ENCODE results near the gene OASL.
A peak's percentile ranks its signal among the peaks of the same experiment; 100 is the strongest.
"Not testable (repeated sequence)": the region's sequence is repeated elsewhere in the genome, so short reads cannot be mapped to it uniquely, and the experiment has no call there.

OASL gene

GRCh38 chr12:121038861-121039668 lies at the start of gene OASL:
Gene OASL, minus strand, starts transcription at chr12:121039246. Its CDS starts 275 bp downstream, at chr12:121038971.
- DNase-seq (ENCODE audit: low read depth): peak; percentile 40

GRCh38 chr12:121088195-121088585 lies 49.1 kb upstream of the OASL start:
- no peak for DNase-seq (ENCODE audit: low read depth)

DNA sequence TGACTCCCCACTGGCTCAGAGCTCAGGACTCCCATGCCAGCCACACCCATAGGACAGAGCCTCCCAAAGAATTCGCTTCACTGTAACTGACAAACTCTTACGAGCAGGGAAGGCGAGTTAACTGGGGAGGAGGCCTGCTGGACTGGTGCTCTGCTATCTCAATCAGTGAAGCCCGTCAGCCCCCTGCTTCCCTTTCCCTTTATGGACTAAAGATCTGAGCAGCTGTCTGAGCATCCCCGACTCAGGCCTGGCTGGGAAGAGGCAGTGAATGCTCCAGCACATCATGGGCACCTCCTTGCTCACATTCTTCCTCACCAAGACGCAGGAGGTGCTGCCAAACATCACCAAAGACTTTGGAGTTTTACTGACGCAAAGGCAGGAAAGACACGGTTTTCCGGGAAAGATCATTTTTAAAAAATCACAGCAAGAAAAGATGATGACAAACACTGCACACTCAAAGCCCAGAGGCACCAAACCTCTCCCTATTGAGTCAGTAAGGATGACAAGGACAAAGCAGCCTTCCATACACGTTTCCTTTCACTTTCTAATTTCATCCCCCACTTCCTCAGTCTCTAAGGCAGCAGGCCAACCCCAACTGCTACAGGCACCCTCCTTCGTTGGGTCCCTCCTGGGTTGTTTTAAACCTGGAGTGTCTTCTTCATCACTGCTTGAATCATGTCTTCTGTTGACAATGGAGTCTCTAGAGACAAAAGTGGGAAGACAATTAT lies 48.6 kb upstream of the OASL start:
- DNase-seq (ENCODE audit: low read depth): peak; percentile 19

GRCh38 chr12:121086781-121087295 lies 47.8 kb upstream of the OASL start:
- no peak for DNase-seq (ENCODE audit: low read depth)

DNA sequence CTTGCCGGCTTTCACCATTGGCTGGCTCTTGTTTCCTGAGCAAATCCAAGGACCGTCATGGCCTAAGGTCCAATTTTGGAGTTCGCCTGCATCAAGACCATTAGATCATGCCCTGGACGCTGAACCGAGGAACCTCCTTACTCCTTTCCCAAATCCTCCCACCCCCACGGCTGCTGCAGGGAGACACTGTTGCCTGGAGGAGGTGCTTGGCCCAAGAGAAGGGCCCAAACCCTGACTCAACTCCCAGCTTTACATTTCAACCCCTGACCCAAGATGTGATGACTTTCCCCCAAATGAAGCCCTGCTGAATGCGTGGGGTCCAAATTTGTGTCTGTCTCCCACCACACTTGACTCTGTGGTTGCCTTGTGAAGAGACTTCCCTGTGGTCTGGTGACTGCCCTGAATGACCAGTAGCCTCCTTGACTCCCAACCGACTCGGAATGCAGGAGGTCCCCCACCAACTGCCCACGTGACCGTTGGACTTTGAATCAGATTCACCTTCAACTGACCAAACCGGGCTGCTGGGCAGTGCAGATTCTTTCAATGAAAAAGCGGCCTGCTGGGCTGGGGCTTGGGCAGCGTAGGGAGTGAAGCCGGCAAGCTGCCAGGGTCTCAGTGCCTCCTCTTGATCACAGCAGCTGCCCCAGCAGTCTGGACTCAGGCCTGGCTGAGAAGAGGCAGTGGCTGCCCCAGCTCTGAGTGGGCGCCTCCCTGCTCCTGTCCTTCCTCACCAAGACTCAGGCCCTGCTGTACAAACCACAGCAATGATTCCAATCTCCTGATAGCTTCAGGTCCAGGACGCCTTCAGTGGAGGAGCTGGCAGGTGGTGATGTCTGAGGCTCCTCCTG lies 46.7 kb upstream of the OASL start:
- no peak for DNase-seq (ENCODE audit: low read depth)

DNA sequence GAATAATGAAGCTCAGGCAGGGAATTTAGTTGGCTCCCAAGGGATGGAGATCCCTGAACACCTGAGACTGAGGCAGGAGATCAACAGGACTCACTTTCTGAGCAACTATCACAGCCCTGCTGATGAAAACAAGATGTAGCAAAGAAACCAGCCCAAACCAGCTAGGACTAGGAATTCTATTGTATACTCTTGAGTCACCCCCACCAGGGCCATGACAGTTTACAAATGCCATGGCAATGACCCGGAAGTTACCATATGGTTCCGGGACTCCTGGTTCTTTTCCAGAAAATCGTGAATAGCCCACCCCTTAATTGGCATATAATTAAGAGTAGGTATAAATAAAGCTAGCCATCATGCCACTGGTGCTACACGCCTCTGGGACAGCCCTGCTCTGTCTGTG lies 46.0 kb upstream of the OASL start:
- no peak for DNase-seq (ENCODE audit: low read depth)

DNA sequence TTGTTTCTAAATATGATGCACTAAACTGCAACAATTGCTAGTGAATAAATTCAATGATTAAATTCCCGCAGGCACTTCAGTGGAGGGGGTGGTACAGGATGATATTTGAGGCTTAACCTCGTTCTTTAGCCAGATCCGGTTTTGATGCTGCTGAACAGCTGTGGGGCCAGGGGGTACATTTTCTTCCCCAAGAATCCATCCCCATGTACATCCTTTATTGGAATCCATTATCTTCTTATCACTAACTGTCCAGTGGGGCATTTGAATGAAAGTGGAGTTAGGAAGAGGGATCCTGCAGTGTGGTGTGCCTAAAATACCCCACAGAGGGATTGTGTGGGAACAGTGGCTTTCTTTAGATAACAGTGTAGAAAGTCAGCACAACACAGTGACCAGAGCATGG lies 45.2 kb upstream of the OASL start:
- DNase-seq (ENCODE audit: low read depth): no peak

- no peak for DNase-seq (ENCODE audit: low read depth)
These were observed 41.9 kb upstream of the OASL start for GRCh38 chr12:121080909-121081308.

GRCh38 chr12:121079736-121080272 lies 40.8 kb upstream of the OASL start:
- DNase-seq (ENCODE audit: low read depth): no peak

GRCh38 chr12:121077440-121077839 lies 38.4 kb upstream of the OASL start:
- not testable (repeated sequence) for DNase-seq (ENCODE audit: low read depth)

DNA sequence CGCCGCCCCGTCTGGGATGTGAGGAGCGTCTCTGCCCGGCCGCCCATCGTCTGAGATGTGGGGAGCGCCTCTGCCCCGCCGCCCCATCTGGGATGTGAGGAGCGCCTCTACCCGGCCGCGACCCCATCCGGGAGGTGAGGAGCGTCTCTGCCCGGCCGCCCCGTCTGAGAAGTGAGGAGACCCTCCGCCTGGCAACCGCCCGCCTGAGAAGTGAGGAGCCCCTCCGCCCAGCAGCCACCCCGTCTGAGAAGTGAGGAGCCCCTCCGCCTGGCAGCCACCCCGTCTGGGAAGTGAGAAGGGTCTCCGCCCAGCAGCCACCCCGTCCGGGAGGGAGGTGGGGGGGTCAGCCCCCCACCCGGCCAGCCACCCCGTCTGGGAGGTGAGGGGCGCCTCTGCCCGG lies 36.9 kb upstream of the OASL start:
- not testable (repeated sequence) for DNase-seq (ENCODE audit: low read depth)

GRCh38 chr12:121072147-121072546 lies 33.1 kb upstream of the OASL start:
- no peak for DNase-seq (ENCODE audit: low read depth)

DNA sequence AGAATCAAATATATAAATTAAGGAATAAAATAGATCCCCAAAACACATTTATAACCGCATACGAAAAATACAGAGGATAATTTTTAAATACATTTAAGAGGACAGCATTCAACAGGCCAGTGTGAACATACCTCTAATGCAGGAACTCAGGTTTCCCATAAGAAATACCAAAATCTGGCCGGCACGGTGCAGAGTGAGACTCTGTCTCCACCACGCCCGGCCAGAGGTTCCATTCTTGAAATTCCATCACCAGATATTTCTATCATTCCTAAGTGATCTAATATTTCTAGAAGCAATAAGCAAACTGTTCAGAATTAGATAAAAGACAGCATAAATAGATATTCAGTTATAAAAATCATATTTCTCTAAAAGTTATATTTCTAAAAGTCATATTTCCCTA lies 30.2 kb upstream of the OASL start:
- DNase-seq (ENCODE audit: low read depth): no peak

DNA sequence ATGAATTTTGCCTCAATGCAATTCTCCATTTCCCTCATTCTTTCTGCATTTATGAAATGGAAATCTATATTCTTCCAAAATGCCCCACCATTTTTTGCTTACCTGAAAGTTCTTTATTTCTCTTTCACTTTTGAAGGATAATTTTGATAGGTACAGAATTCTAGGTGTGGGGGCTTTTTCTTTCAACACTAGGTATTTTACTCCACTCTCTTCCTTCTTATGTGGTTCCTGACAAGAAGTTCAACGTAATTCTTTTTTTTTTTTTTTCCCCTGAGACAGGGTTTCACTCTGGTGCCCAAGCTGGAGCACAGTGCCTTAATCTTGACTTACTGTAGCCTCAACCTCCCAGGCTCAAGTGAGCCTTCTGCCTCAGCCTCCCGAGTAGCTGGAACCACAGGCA lies 26.3 kb upstream of the OASL start:
- no peak for DNase-seq (ENCODE audit: low read depth)

GRCh38 chr12:121064586-121064985 lies 25.5 kb upstream of the OASL start:
- DNase-seq (ENCODE audit: low read depth): not testable (repeated sequence)

GRCh38 chr12:121064116-121064515 lies 25.1 kb upstream of the OASL start:
- no peak for DNase-seq (ENCODE audit: low read depth)

DNA sequence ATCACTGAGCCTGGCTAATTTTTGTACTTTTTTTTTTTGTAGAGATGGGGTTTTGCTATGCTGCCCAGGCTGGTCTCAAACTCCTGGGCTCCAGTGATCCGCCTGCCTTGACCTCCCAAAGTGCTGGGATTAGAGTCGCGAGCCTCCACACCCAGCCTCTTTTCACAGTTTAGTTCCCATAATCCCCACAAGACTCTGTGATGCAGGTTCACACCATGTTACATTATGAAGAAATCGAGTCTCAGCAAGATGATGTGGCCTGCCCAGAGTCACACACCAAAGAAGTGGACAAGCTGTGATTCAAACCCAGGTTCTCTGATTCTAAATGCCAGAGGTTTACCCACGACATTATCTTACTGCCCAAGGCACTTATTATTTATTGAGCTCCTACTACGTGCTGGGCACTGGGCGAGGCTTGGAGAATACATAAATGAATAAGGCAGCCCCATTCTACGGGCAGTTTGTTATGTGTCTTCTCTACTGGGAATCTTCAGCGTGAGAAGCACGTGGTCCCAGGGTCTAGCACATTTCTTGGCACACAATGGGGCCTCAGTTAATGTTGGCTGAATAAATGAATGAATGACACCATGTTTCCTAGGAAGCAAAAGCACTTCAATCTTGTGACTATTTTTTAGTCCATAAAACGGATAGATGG lies 23.5 kb upstream of the OASL start:
- DNase-seq (ENCODE audit: low read depth): no peak

DNA sequence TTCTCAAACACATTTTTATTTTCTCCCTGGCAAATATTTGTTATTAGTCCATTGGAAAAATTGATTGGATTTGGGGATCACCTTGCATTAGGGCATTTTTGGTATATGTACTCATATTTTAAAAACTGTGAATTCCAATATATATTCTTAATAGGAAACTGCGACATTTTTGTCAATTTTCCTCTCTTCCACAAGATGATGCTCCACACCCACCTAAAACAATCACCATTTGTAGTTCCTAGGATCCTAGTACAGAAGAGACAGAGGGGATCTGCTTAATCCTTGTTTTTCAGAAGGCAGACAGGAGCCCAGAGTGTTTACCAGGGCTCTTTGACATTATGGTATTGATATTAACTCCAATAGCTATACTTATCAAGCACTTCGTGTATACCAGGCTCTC lies 22.8 kb upstream of the OASL start:
- DNase-seq (ENCODE audit: low read depth): peak; percentile 25

GRCh38 chr12:121060149-121061001 lies 21.3 kb upstream of the OASL start:
- DNase-seq (ENCODE audit: low read depth): peak; percentile 57
